H54 (cell line): ENCODE results near the gene PRRG2.

ENCODE experiments used
- DNase-seq: peaks from one replicate; pipeline ENCODE4 v3.0.0; 2011; ENCODE audit warnings: low spot score, mixed read lengths; ENCODE audit not compliant: insufficient read length
- FAIRE-seq: peaks from 3 replicates; lab custom pipeline; 2011; peaks lifted over from hg19 to GRCh38; lab: Jason Lieb, UNC
- POLR2A ChIP-seq: IDR thresholded peaks from 2 replicates; pipeline ENCODE4 v1.6.1; 2011; ENCODE audit warnings: low read depth, mild to moderate bottlenecking, low read length

The PRRG2 gene

GRCh38 chr19:49551531-49551930 lies 29.6 kb upstream of the PRRG2 start:
- no peak for FAIRE-seq

DNA sequence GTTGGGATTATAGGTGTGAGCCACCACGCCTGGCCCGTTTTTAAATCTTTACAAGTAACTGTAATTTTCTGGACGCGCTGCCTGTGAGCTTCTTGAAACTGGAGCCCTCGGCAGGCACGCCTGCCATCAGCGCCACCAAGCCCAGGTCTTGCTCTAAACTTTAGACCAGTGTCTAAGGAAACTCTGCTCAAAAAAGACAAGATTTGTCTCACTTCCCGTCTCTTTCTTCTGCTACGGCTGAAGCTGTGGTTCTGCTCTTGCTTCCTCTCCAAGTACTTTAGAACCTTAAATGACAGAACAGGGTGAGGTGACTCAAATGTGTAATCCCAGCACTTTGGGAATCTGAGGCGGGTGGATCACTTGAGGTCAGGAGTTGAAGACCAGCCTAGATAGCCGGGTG lies 28.4 kb upstream of the PRRG2 start:
- no peak for TF ChIP-seq POLR2A
- no peak for DNase-seq
- FAIRE-seq: no peak

More at GRCh38 chr19:49551531-49551930, 29.6 kb upstream of the PRRG2 start:
- no peak for DNase-seq
- no peak for TF ChIP-seq POLR2A

GRCh38 chr19:49553451-49554271 lies 27.5 kb upstream of the PRRG2 start:
- no peak for TF ChIP-seq POLR2A
- no peak for FAIRE-seq
- DNase-seq: peak; percentile 81

DNA sequence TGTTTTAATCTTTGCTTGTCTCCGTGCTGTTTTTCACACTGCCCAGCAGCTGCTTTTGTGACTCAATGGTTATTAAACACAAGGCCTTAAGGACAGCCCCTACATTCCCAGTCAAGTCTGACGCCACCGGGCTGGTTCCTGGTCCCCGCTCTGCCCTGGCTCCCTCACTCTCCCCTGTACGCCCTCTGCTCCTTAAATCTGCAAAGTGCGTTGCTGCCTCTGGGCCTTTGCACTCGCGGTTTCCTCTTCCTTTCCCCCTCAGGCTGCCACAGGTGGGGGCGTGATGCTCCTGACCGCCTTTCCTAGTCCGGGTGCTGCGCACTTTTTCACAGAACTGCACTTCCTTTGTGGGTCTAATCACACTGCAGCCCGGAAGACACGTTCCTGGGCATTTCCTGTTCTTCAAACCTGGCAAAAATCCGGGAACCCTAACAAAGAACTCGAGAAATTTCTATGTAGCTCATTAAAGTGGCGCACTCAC lies 26.4 kb upstream of the PRRG2 start:
- no peak for FAIRE-seq
- TF ChIP-seq POLR2A: no peak
- no peak for DNase-seq

GRCh38 chr19:49555600-49556411 lies 25.3 kb upstream of the PRRG2 start:
- TF ChIP-seq POLR2A: no peak
- DNase-seq: peak; percentile 58
- FAIRE-seq: no peak

DNA sequence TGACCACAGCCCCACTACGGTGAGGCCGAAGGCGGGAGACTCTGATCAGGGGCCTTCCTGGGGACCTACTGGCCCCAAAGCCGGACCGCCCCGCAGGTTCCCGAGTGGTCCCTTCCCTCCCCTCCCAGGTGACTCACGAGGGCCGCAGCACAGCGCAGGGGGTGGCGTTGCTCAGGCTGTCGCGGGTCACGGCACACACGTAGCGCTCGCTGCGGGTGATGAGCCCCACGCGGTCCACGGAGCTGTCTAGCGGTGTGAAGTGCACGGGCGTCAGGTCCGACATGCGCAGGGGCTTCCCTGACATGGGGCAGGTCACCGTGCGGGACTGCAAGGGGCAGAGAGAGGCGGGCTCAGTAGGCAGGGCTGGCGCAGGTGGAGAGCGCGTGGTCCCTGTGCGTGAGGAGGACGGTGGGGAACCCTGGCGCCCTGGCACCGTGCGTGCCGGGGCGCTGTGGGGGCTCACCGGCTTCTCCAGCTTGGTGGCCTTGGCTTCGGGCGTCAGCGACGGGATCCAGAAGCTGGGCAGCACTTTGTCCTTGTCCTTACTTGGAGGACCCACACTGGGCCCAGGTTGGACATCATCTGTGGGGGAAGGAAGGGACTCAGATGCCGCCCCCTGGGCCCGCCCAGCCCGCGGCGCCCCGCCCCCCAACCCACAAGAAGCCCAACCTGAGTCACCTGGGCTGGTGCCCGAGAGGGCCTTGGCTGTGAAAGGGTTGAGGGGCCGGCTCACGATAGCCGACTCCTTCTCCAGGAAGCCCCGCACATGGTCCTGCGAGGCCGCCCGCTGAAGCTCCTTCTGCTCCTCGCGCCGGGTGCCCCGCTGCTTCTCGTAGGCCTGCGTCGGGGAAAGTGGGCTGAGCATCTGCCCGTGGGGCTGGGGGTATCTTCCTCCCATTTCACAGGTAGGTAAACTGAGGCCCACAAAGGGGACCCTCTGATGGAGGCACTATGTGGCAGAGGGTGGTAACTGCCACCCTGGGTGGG lies 24.4 kb upstream of the PRRG2 start:
- DNase-seq (no peak), FAIRE-seq (no peak)
- no peak for TF ChIP-seq POLR2A

DNA sequence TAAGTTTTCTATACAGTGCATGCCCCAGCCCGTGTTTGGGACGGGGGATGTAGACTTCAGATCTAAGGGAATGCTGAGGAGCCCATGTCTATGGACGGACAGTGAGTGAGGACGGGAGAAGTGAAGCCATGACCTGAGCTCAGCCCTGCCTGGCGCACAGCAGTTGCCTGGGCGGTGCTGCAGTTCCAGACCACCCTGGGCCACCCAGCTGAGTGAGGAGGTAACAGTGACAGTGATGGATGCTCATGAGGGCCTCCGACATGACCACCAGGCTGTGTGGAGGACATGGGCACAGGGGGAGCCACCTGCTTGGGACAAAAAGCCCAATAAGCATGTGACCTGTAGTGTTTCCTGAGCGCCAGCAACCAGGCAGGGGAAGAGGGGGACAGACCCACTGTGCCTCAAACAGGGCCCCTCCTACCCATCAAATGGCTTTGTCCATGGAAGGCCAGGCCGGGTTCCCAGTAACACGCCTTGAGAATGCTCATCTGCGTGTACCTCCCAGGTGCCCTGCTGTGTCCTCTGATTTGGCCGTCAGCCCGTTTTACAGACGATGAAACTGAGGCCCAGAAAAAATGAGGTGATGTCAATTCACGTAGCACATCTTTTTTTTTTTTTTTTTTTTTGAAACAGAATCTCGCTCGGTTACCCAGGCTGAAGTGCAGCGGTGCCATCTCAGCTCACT lies 23.3 kb upstream of the PRRG2 start:
- FAIRE-seq (no peak), DNase-seq (no peak)
- TF ChIP-seq POLR2A: no peak

DNA sequence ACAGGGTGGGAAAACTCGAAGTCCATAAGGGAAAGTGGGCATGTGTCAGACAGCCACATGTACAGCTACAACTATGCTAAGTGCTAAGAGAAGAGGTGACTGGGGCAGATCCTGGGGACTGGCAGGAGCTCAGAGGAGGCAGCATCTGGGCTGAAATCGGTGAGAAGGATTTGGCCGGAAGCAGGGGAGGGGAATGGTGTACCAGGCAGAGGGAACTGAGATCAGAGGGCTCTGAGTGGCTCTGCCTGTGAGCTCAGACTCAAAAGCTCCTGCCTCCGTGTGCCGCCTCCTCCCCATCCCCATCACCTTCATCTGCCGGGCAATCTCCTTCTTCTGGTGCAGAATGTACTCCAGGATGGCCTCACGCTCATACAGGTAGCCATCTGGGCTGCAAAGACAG lies 22.5 kb upstream of the PRRG2 start:
- FAIRE-seq (no peak), DNase-seq (no peak)
- no peak for TF ChIP-seq POLR2A

DNA sequence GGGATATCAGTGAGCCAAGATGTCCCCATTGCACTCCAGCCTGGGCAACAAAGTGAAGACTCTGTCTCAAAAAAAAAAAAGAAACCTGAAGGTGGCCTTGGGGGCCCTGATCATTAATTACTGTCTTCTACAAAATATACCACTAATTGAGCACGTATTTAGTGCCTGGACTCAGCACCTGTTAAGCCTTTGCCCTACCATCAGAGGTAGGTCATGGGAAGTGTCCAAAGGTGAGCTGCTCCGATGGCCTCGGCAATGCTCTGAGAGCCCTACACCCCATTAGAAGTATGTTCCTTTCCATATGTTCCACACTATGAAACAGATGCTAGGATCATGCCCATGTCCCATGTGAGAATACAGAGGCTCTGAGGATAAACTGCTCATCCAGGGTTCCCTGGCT lies 21.7 kb upstream of the PRRG2 start:
- no peak for DNase-seq
- FAIRE-seq: no peak
- no peak for TF ChIP-seq POLR2A

DNA sequence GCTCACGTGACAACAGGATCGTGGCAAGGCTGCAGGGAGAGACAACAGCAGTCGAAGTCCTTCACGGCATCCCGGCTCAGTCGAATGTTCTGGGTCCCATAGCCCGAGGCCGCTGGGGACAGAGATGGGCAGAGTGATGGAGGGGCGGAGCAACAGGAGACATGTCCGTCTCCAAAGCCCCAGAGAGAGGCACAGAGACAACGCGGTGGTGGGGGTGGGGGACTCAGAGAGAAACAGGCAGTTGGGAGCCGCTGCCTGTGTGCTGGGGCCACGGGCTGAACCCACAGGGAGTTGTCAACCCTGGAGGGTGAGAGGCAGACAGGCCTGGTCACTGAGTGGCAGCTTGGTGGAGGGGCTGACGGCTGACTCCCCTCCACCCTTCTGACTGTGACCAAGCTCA lies 21.2 kb upstream of the PRRG2 start:
- FAIRE-seq: no peak
- no peak for DNase-seq

GRCh38 chr19:49560358-49560900 lies 20.7 kb upstream of the PRRG2 start:
- DNase-seq: no peak
- no peak for FAIRE-seq
- TF ChIP-seq POLR2A: no peak

More for the DNA sequence above, 21.2 kb upstream of the PRRG2 start:
- no peak for TF ChIP-seq POLR2A

DNA sequence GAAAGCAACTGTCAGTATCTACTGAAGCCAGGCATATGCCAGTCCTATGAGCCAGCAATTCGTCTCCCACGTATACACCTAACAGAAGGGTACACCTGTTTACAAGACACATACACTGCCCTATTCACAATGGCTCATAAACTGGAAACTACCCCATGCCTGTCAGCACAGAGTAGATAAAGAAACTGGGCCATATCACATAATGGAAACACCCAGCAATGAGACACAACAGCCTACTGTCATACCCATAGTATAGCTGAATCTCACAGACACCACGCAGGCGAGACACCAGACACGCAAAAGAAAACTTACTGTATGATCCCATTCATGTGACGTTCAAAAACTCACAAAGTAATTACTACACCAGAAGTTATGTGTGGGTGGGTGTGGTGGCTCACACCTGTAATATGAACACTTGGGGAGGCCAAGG lies 16.5 kb upstream of the PRRG2 start:
- DNase-seq: no peak
- no peak for FAIRE-seq
- no peak for TF ChIP-seq POLR2A
